ENCODE data around the gene VMP1.

- peak; percentile 74 for TF ChIP-seq CTCF (IDR thresholded peaks at IDR 0.05; ENCODE audit: low read depth, low read length, poor library complexity, severe bottlenecking)
- no peak for TF ChIP-seq EZH2phosphoT487 (IDR thresholded peaks at IDR 0.05; ENCODE audit: borderline replicate concordance, low read length)
Observed at GRCh38 chr17:59746849-59747445, 39.5 kb downstream of the VMP1 start.
